Subcutaneous adipose tissue (tissue), 4 donors: ENCODE data around the gene MAGEA12. TPM values are rescaled to one million over a fixed set of nuclear protein-coding genes. Genes with fewer than 3 reads are reported as not detected.
"Not testable (repeated sequence)": the region's sequence is repeated elsewhere in the genome, so short reads cannot be mapped to it uniquely, and the experiment has no call there.

ENCODE experiments used
- CTCF ChIP-seq: fragments of 450-650 bp; IDR thresholded peaks from one replicate; pipeline ENCODE4 v1.5.1; 2016; ENCODE audit warnings: low read depth, mild to moderate bottlenecking, control low read depth, antibody characterized with exemption, moderate library complexity
- total RNA-seq, 4 donors: library from RNA; depleted of rRNA; stranded (reverse); fragments of >200 nt; gene quantifications; one replicate each; pipeline ENCODE4 v1.1.0, GENCODE V29; 2016

The MAGEA12 gene
- total RNA-seq, 4 donors from 2014 or later: not detected

- no peak for TF ChIP-seq CTCF
Observed at GRCh38 chrX:152735860-152736511, 2.4 kb downstream of the MAGEA12 start.

DNA sequence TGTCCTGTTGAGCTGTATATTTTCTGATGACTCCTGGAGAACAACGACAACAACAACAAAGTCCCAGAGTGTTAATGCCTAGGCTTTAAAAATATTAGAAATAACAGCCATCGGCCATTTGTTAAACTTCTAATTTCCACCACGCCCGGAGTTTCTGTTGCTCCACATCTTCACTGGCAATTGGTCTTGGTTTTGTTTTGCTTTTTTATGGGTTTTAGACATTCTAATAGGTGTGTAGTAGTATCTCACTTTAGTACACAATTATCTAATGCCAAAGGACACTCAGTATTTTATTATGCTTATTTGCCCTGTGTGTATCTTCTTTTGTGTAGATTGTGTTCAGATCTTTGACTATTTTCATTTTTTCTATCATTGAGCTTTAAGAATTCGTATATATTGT is 5.0 kb downstream of the MAGEA12 start:
- TF ChIP-seq CTCF: no peak

GRCh38 chrX:152753686-152754650 is 20.4 kb downstream of the MAGEA12 start, which contains the start of gene MAGEA2:
Gene MAGEA2 (minus strand): TSS chrX:152753842. CDS start chrX:152751363, 2,479 bp downstream.
- TF ChIP-seq CTCF: not testable (repeated sequence)

GRCh38 chrX:152758918-152759317 is 25.4 kb downstream of the MAGEA12 start, which contains the start of gene CSAG3:
Gene CSAG3 (plus strand): TSS chrX:152759218.
- not testable (repeated sequence) for TF ChIP-seq CTCF

- TF ChIP-seq CTCF: not testable (repeated sequence)
Observed at GRCh38 chrX:152769549-152770289, 36.2 kb downstream of the MAGEA12 start, which contains the start of gene MAGEA6. Gene MAGEA6 (minus strand): TSS chrX:152769689. CDS start chrX:152767650, 2,039 bp downstream.

Other genes with a start within 250 kb of the MAGEA12 start
- gene GABRQ, start 95.9 kb upstream of the MAGEA12 start, total RNA-seq: not detected
- gene MAGEA3, start 35.0 kb upstream of the MAGEA12 start, total RNA-seq: not detected
- not detected for gene CSAG2, start 24.5 kb upstream of the MAGEA12 start, total RNA-seq
- gene MAGEA2B, start 19.1 kb upstream of the MAGEA12 start, total RNA-seq: not detected
- not detected for gene CSAG1, start within 50 bp of the MAGEA12 start, total RNA-seq
- gene MAGEA2, start 20.1 kb downstream of the MAGEA12 start, total RNA-seq: not detected
- not detected for gene CSAG3, start 25.5 kb downstream of the MAGEA12 start, total RNA-seq
- gene MAGEA6, start 35.9 kb downstream of the MAGEA12 start, total RNA-seq: not detected
- gene CETN2, start 97.0 kb downstream of the MAGEA12 start, total RNA-seq: 10 to 100 TPM; 11.5 to 23.2 (median 20.7) TPM
- gene NSDHL, start 97.3 kb downstream of the MAGEA12 start, total RNA-seq: 10 to 100 TPM; 17.8 to 38.8 (median 26.9) TPM
- gene ZNF185, start 164.3 kb downstream of the MAGEA12 start, total RNA-seq: 1 to 10 TPM; 3.6 to 7.0 (median 5.8) TPM